Adrenal gland (tissue), 5 donors: ENCODE results near the gene PPP1R3D.

Experiments
- POLR2A ChIP-seq, 2 donors: fragments of 450-650 bp; IDR thresholded peaks; one replicate each; pipeline ENCODE4 v1.6.1; 2017; ENCODE audit warnings: antibody characterized with exemption in 2 of 2, mild to moderate bottlenecking in 2 of 2, moderate library complexity in 1 of 2
- TF ChIP-seq, protein P1 (sequence below), 6 experiments: fragments of 450-650 bp in 4 of 6; fragments of 200-600 bp in 2 of 6; sonication (generic) in 1 of 6; IDR thresholded peaks; 1 replicate in 5 of 6; 2 replicates in 1 of 6; pipeline versions ENCODE4 v1.5.1 to v1.8.0; 2016 to 2021; ENCODE audit warnings: antibody characterized with exemption in 6 of 6, mild to moderate bottlenecking in 2 of 6, moderate library complexity in 1 of 6
- donor health status: DM: no; HTN: no; CAD: no.

DNA sequence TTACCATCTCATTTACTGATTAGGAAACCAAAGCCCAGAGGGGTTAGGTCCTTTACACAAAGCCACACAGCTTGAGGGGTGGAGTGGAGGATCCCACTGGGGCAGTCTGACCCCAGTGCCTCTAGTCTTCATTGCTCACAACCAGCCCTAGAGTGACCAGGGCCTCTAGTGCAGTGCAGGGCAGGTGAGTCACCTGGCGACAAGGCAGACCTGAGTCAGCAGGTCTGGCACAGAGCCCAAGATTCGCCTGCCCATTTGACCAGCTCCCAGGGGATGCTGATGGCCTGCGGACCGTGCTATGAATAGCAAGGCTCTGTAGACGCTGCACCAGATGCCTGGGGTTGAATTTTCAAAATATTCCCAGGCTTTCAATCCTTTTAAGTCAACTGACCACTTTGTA, 48.0 kb upstream of the PPP1R3D start:
- TF ChIP-seq, protein P1, sequence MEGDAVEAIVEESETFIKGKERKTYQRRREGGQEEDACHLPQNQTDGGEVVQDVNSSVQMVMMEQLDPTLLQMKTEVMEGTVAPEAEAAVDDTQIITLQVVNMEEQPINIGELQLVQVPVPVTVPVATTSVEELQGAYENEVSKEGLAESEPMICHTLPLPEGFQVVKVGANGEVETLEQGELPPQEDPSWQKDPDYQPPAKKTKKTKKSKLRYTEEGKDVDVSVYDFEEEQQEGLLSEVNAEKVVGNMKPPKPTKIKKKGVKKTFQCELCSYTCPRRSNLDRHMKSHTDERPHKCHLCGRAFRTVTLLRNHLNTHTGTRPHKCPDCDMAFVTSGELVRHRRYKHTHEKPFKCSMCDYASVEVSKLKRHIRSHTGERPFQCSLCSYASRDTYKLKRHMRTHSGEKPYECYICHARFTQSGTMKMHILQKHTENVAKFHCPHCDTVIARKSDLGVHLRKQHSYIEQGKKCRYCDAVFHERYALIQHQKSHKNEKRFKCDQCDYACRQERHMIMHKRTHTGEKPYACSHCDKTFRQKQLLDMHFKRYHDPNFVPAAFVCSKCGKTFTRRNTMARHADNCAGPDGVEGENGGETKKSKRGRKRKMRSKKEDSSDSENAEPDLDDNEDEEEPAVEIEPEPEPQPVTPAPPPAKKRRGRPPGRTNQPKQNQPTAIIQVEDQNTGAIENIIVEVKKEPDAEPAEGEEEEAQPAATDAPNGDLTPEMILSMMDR (IDR thresholded peaks at IDR 0.05) = no peak
- TF ChIP-seq POLR2A (IDR thresholded peaks at IDR 0.05) = no peak
